Measurements from ENCODE around the gene TLNRD1.

TLNRD1 gene

DNA sequence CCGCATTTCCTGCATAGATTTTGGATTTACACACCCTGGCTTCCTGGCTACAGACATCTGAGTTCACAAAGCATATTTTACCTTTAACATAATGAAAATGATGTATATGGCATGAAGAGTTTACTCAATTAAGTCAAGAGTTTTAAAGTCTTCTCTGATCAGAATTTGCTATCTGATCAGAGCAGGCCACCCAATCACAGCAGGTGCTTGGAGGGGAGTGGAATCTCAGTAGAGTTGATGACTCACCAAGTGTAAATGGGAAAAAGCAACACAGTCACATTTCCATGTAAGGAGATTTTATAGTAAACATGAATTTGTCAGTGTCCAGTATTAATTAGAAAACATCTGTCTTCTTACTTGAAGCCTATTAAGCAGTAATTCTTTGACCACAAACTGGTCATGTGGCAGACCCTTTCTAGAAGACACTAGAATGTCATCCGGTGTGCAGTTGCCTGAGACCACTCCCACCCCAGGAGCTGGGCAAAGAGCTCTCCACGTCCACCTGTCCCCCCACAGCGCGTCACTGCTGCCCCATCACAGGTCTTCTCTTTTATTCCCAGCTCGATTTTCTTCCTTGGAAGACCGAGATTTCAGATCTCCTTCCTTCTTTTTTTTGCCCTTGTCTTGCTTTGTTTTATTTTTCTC is 21.9 kb upstream of the TLNRD1 start:
- DNase-seq (ENCODE audit: low read depth) = no peak

- no peak for DNase-seq (ENCODE audit: low read depth)
These were observed 21.1 kb upstream of the TLNRD1 start for GRCh38 chr15:80979538-80980200.

DNA sequence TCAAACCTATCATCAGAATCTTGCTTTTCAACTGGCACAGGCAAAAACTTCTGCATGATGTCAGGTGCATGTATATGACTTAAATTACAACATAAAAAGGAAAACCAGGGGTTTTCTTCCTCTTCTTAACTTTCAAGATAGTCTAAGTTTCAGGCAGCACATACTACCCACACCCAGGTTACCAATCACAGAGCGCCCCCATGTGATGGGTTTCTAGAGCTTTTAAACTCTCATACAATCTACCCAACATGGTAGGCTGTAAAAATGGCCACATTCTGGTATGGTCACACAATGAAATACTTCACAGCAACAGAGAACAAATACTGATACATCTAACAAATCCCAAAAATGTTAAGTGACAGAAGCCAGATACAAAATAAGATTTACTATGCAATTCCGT is 18.5 kb upstream of the TLNRD1 start:
- DNase-seq (ENCODE audit: low read depth) = no peak

GRCh38 chr15:80982839-80983238 is 17.9 kb upstream of the TLNRD1 start:
- DNase-seq (ENCODE audit: low read depth) = no peak

DNA sequence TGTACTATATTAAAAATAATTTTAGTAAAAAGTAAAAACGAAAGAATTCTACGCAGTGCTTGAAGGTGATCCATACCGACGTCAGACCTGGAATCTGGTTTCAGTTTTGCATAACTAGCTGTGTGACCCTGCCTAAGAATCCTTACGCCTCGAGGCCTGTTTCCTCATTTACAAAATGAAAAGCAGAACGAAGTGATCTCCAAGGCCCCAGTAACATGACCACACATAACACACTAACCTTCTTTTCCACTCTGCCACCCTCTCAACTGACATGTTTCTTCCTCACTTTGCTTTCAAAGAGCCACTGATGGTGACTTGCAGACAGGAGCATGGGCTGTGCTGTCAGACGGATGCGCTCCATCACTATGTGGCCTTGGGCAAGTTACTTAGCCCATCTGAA is 15.9 kb upstream of the TLNRD1 start:
- no peak for DNase-seq (ENCODE audit: low read depth)

- no peak for DNase-seq (ENCODE audit: low read depth)
These were observed 14.7 kb upstream of the TLNRD1 start for GRCh38 chr15:80985981-80986380.

DNA sequence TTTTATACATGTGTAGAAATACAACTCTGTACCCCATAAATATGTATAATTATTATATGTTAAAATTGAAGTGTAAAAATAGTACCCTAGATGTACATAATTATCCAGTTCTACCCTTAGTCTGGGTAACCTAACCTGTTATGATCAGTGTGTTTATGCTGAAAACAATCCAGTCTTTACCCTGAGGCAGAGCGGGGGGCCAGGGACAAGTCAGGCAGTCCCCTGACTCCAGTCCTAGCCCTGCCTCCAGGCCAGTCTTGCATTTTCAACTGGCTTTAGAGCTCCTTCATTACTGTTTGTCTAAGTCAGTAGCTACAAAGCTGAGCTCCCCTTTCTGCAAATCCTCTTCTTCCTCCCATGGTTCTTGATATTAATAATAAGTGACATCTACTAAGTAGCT is 14.2 kb upstream of the TLNRD1 start:
- DNase-seq (ENCODE audit: low read depth) = no peak

GRCh38 chr15:80988148-80988796 is 12.5 kb upstream of the TLNRD1 start:
- DNase-seq (ENCODE audit: low read depth) = no peak

- DNase-seq (ENCODE audit: low read depth) = no peak
These were observed 11.6 kb upstream of the TLNRD1 start for GRCh38 chr15:80989081-80989517.

- peak; percentile 77 for DNase-seq (ENCODE audit: low read depth)
These were observed 10.9 kb upstream of the TLNRD1 start, which contains the start of gene MESD for GRCh38 chr15:80989518-80990478. Gene MESD (minus strand): TSS chr15:80989819. CDS start chr15:80989791, 28 bp downstream.

GRCh38 chr15:80990955-80991354 is 9.8 kb upstream of the TLNRD1 start:
- no peak for DNase-seq (ENCODE audit: low read depth)

DNA sequence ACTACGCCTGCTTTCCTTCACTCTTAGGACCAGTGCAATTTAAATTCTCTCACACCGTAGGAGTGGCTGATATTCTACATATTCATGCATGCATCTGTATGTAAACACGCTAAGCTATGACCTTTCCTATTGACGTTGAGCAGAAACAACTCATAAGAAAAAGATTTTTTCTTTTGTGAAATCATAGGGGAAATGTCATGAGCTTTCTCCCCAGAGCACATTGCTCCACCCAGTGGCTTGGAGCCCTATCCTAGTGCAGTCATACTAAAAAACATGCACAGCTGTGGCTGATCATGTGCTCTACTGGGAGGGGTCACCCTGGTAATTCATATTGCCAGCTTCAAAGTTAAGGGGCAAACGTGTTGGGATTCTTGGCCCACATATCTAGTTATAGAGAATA is 9.3 kb upstream of the TLNRD1 start:
- DNase-seq (ENCODE audit: low read depth) = peak; percentile 61

DNA sequence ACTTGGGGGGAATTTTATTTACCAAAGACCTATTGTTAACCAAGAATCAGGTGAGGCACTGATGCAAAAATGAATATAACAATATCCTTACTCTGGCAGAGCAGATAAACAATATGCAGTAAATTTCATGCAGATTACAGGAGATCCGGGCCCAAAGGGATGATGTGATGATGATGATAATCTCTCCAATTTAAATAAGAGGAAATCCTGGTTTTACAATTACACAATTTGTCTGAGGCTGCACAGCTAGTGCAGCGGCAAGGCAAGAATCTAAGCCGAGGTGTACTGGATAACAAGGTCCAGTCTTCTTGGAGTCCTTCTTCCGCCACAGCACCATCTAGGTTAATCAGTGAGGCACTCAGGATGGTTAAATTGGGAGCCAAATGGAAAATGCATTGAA is 8.7 kb upstream of the TLNRD1 start:
- no peak for DNase-seq (ENCODE audit: low read depth)

DNA sequence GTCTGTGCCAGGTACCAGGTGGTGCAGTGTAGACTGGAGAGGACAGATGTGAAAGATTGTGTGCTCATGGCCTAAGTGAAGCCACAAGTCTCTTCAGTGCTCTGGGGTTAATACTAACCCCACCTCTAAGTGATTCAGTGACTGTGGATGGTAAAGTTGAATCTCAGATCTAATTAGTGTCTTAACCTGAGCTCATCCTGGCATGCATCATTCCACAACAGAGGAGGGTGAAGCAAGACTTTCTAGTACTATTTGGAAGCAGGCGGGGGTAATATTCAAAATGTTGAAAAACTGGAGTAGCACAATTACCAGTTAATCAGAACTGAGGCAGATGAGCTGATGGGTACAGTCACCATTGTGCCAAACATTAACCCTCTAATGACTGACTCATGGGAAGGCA is 8.3 kb upstream of the TLNRD1 start:
- DNase-seq (ENCODE audit: low read depth) = no peak

DNA sequence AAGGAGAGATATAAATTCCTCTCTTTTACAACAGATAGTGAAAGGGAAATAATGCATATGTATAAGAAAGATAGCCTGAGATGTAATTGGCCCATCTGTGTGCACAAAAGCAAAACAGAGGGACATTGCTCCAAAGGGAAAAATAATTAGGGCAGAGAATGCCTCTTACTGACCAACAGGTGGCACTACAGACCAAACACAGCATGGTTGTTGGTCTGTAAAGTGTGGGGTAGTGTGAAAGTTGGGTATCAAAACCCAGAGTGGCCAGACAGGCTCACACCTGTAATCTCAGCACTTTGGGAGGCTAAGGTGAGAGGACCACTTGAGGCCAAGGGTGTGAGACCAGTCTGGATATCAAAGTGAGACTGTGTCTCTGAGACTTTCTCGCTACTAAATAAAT is 4.5 kb upstream of the TLNRD1 start:
- no peak for DNase-seq (ENCODE audit: low read depth)

- DNase-seq (ENCODE audit: low read depth) = no peak
These were observed 3.0 kb upstream of the TLNRD1 start for GRCh38 chr15:80997692-80998091.

GRCh38 chr15:80998251-80998650 is 2.5 kb upstream of the TLNRD1 start:
- no peak for DNase-seq (ENCODE audit: low read depth)

GRCh38 chr15:80999623-81000036 is 1.1 kb upstream of the TLNRD1 start:
- DNase-seq (ENCODE audit: low read depth) = no peak

DNA sequence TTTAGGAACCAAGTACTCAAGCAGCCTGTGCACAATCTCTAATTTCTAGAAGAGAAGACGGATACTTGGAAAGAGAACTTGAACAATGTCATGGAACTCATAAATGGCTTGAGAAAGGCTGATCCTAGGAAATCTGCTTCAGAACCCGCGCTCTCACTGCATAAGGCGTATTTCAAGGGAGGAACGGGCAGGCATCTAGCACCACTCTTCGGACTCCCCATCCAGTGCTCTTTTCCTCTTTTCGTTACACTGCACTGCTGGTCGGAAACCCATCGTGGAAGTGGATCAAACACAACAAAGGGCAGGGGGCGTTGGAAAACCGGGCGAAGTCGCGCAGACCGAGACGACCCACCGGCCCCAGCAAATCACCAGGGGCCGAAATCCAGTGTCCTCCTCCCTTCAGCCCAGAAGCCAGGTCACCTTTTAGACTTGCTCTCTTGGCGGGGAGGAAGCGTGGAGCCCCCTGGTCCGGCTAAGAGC is 539 bp upstream of the TLNRD1 start:
- DNase-seq (ENCODE audit: low read depth) = no peak

DNA sequence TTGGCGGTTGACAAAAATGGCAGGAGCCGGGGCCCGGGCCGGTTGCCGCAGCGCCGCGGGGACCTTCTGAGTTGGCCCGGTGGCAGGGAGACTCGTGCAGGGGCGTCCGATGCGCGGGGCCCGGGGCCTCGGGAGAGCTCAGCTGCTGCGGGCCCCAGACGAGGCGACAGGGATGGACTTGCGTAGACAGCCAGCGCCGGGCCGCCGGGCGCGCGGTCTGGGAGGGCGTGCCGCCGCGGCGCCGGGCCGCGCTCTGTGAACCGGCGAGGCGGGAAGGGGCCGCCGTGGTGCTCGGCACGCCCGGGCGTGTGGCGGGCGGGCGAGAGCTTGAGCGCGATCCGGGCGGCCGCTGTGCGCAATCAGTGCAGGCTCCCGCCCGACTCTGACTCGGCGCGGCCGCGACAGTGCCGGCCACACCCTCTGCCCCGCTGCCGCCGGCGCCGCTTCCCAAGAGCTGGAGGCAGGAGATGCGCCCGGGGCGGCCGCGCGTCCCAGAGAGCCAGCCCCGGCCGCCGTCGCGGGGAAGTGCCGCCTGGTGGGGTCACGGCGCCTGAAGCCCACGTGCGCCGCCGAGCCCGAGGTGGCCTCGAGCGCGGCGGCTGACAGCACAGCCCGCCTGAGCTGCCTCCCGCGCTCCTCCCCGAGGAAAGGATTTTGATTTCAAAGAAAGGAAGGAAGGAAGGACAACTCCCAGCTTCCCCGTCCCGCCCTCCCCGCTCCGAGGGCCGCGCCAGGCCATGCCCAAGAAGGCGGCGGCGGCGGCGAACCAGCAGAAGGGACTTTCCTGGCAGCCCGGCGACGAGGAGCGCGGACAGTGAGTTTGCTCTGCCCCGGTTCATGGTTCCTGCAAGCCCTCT is 657 bp downstream of the TLNRD1 start:
- no peak for DNase-seq (ENCODE audit: low read depth)

GRCh38 chr15:81002009-81002330 is 1.2 kb downstream of the TLNRD1 start:
- DNase-seq (ENCODE audit: low read depth) = no peak
